SHP77 (cell line): ENCODE measurements around the gene NLRP9.

Experiments used
- DNase-seq, 2 experiments: peaks; one replicate each; lab custom pipeline; 2025; lab: John Stamatoyannopoulos, UW

The NLRP9 gene

GRCh38 chr19:55687281-55688201, 50.7 kb downstream of the NLRP9 start:
- no peak for DNase-seq

- DNase-seq, result no peak
Observed at GRCh38 chr19:55686311-55687050, 51.7 kb downstream of the NLRP9 start.

GRCh38 chr19:55685776-55686175, 52.4 kb downstream of the NLRP9 start:
- no peak for DNase-seq

GRCh38 chr19:55684946-55685681, 53.1 kb downstream of the NLRP9 start:
- no peak for DNase-seq

- no peak for DNase-seq
Observed at GRCh38 chr19:55683449-55684261, 54.5 kb downstream of the NLRP9 start.

- no peak for DNase-seq
Observed at GRCh38 chr19:55681131-55682092, 56.8 kb downstream of the NLRP9 start.

- no peak for DNase-seq
Observed at GRCh38 chr19:55680339-55681130, 57.7 kb downstream of the NLRP9 start.

GRCh38 chr19:55679343-55680257, 58.6 kb downstream of the NLRP9 start:
- DNase-seq, result no peak

- no peak for DNase-seq
Observed at GRCh38 chr19:55678121-55678671, 60.0 kb downstream of the NLRP9 start.

GRCh38 chr19:55677572-55678028, 60.6 kb downstream of the NLRP9 start:
- DNase-seq, result no peak

- no peak for DNase-seq
Observed at GRCh38 chr19:55676889-55677505, 61.2 kb downstream of the NLRP9 start.

GRCh38 chr19:55676383-55676782, 61.8 kb downstream of the NLRP9 start:
- DNase-seq, result no peak

GRCh38 chr19:55675661-55676354, 62.4 kb downstream of the NLRP9 start:
- no peak for DNase-seq

GRCh38 chr19:55674841-55675660, 63.2 kb downstream of the NLRP9 start, which contains the start of gene EPN1:
EPN1 (plus strand) TSS chr19:55675226; CDS start chr19:55678628, 3,402 bp downstream.
- DNase-seq, result peak; percentile 96 to 97

GRCh38 chr19:55674459-55674840, 63.8 kb downstream of the NLRP9 start:
- DNase-seq, result no peak

- no peak for DNase-seq
Observed at GRCh38 chr19:55673889-55674288, 64.3 kb downstream of the NLRP9 start.
